K562 (cell line): Measurements from ENCODE around the gene MAD1L1. TPM values are rescaled to one million over a fixed set of nuclear protein-coding genes. Genes with fewer than 3 reads are reported as not detected.
A peak's percentile ranks its signal among the peaks of the same experiment; 100 is the strongest.

Source experiments
- ATAC-seq: fragments of 200-7000 bp; cut with Tn5 transposase; 3 replicates; pipeline ENCODE4 v1.9.1; 2020; ENCODE audit warnings: moderate library complexity
- BruUV-seq: library from RNA; stranded (reverse); fragments of 400-500 nt; replicated peaks from 2 replicates; lab custom pipeline; 2021; lab: Mats Ljungman, UMichigan
- CTCF ChIA-PET: fragments of 300-600 bp; formaldehyde crosslinking; extraction: SDS; loops from one replicate; lab custom pipeline; 2021; ENCODE audit warnings: low intra/inter-chr PET ratio; lab: Yijun Ruan, JAX
- POLR2A ChIA-PET: fragments of 300-600, 350-650 bp; sonication (Branson Sonifier 250); formaldehyde crosslinking; extraction: SDS; loops from one replicate; lab custom pipeline; 2021; ENCODE audit warnings: antibody characterized with exemption, inconsistent platforms; lab: Yijun Ruan, JAX
- DNase-seq, 4 experiments: peaks; one replicate each; pipeline versions ENCODE4 v3.0.0 to v3.0.0-alpha.2; 2011 to 2018; ENCODE audit warnings: low spot score in 3 of 4, mixed read lengths in 3 of 4; ENCODE audit errors: extremely low read depth in 1 of 4
- FAIRE-seq: peaks from 2 replicates; lab custom pipeline; 2011; peaks lifted over from hg19 to GRCh38; lab: Jason Lieb, UNC
- H2AFZ ChIP-seq: 2 replicates; pipeline ENCODE4 v1.6.0; 2011; ENCODE audit warnings: low read depth, low read length, control low read depth, inconsistent platforms
- H3K27ac ChIP-seq: fragments of 200-600 bp; 3 replicates; pipeline ENCODE4 v1.8.0; 2011; ENCODE audit warnings: low read depth, mild to moderate bottlenecking, control low read depth, inconsistent platforms, low read length, moderate library complexity, mixed read lengths; ENCODE audit errors: extremely low read depth
- H3K27me3 ChIP-seq, 2 experiments: fragments of 300-600 bp in 1 of 2; 2 replicates in 1 of 2; 3 replicates in 1 of 2; pipeline versions ENCODE4 v1.6.0 to v1.8.0; 2011; ENCODE audit warnings: inconsistent platforms in 2 of 2, low read length in 2 of 2, mild to moderate bottlenecking in 1 of 2, mixed read lengths in 1 of 2, moderate library complexity in 1 of 2; ENCODE audit not compliant: control insufficient read depth in 2 of 2, insufficient read depth in 2 of 2
- H3K36me3 ChIP-seq: fragments of 300-600 bp; 3 replicates; pipeline ENCODE4 v1.8.0; 2011; ENCODE audit warnings: mild to moderate bottlenecking, low read length, inconsistent platforms; ENCODE audit not compliant: control insufficient read depth, insufficient read depth
- H3K4me1 ChIP-seq, 2 experiments: fragments of 200-600 bp in 1 of 2; replicated peaks in 1 of 2; 2 replicates in 1 of 2; 3 replicates in 1 of 2; pipeline versions ENCODE4 v1.5.1 to v1.8.0; 2011; ENCODE audit warnings: inconsistent platforms in 2 of 2, low read length in 2 of 2, mild to moderate bottlenecking in 1 of 2, mixed read lengths in 1 of 2, moderate library complexity in 1 of 2; ENCODE audit not compliant: control insufficient read depth in 2 of 2, insufficient read depth in 2 of 2
- H3K4me2 ChIP-seq: 2 replicates; pipeline ENCODE4 v1.6.1; 2011; ENCODE audit warnings: low read length, control low read depth, inconsistent platforms, mixed read lengths; ENCODE audit not compliant: insufficient read depth
- H3K4me3 ChIP-seq: fragments of 200-600 bp; sonication (generic), shearing (Covaris generic); 2 replicates; pipeline ENCODE4 v1.5.1; 2016; ENCODE audit warnings: control low read depth, inconsistent platforms
- H3K79me2 ChIP-seq: fragments of 200-600 bp; 3 replicates; pipeline ENCODE4 v1.8.0; 2011; ENCODE audit warnings: low read length, inconsistent platforms; ENCODE audit not compliant: control insufficient read depth, insufficient read depth
- H3K9ac ChIP-seq, 2 experiments: 2 replicates each; pipeline versions ENCODE4 v1.6.0 to v1.6.1; 2011; ENCODE audit warnings: low read depth in 2 of 2, low read length in 2 of 2, control low read depth in 1 of 2, inconsistent platforms in 1 of 2, mild to moderate bottlenecking in 1 of 2, mixed read lengths in 1 of 2; ENCODE audit not compliant: insufficient read depth in 1 of 2
- H3K9me1 ChIP-seq: one replicate; pipeline ENCODE4 v1.6.0; 2011; ENCODE audit warnings: inconsistent platforms, mild to moderate bottlenecking, low read length, moderate library complexity; ENCODE audit not compliant: control insufficient read depth, insufficient read depth
- H3K9me3 ChIP-seq: replicated peaks from 2 replicates; pipeline ENCODE4 v1.5.1; 2011; ENCODE audit warnings: low read depth, low read length, inconsistent platforms; ENCODE audit not compliant: control insufficient read depth, insufficient read depth
- H4K20me1 ChIP-seq: replicated peaks from 2 replicates; pipeline ENCODE4 v1.6.1; 2011; ENCODE audit warnings: low read length, inconsistent platforms, mixed read lengths; ENCODE audit not compliant: control insufficient read depth, insufficient read depth
- ETV1 ChIP-seq: fragments of 450-650 bp; conservative IDR thresholded peaks from 2 replicates; pipeline ENCODE4 v1.6.1; 2016; ENCODE audit warnings: missing genetic modification characterization, control low read depth, low read depth, missing compliant biosample characterization
- HNRNPK ChIP-seq: fragments of 200-400 bp; formaldehyde crosslinking; IDR thresholded peaks from one replicate; pipeline ENCODE4 v1.6.1; 2018; ENCODE audit warnings: mild to moderate bottlenecking, low read depth, low read length; ENCODE audit not compliant: poor library complexity, severe bottlenecking
- ZNF263 ChIP-seq: sonication (generic); formaldehyde crosslinking; IDR thresholded peaks from 2 replicates; pipeline ENCODE4 v1.8.0; 2022; ENCODE audit warnings: mild to moderate bottlenecking, missing genetic modification reagents, borderline replicate concordance
- WGBS: fragments of 100-300 bp; shearing (Covaris generic); methylation state at CpG from one replicate; pipeline ENCODE4 v1.1.6; 2016; ENCODE audit warnings: low coverage, mixed read lengths; ENCODE audit not compliant: insufficient coverage; ENCODE audit errors: missing lambda C conversion rate; 5-methylcytosine and 5-hydroxymethylcytosine counted together
- in situ Hi-C: fragments of 300-500 bp; cut with MboI; formaldehyde crosslinking; loops from 4 replicates; pipeline ENCODE4 v1.15.0; 2018; ENCODE audit warnings: inconsistent platforms, mixed read lengths
- intact Hi-C: fragments of 100-400 bp; cut with micrococcal nuclease; formaldehyde crosslinking; loops from 2 replicates; pipeline ENCODE4 v1.14.2; 2022
- polyA plus RNA-seq, 8 experiments: library from polyadenylated mRNA; depleted of rRNA in 4 of 8; stranded (reverse) in 5 of 8; unstranded in 3 of 8; fragments of >200 nt; fragmentation: Nextera tagmentation in 2 of 8; fragmentation: Illumina TruSeq in 1 of 8; extraction: Ambion mirVana in 2 of 8; extraction: Trizol in 1 of 8; gene quantifications; 2 replicates each; pipeline versions ENCODE4 v1.2.1 to v1.2.3, GENCODE V29; 2011 to 2014; ENCODE audit warnings: inconsistent platforms in 1 of 8, missing spikeins in 1 of 8
- total RNA-seq, 7 experiments: library from RNA; depleted of rRNA in 6 of 7; stranded (reverse); fragments of >200 nt in 6 of 7; fragmentation: Illumina TruSeq in 2 of 7; extraction: Trizol in 2 of 7; gene quantifications; 2 replicates each; pipeline versions ENCODE4 v1.2.1 to v1.2.3, GENCODE V29; 2011 to 2021; ENCODE audit warnings: low replicate concordance in 1 of 7

The MAD1L1 gene
- total and polyA plus RNA-seq, 9 of the 15 experiments (the other 6 are each of a cell fraction or from before 2014, with no cell fraction given): 1.7 to 89.7 (median 18.0) TPM

GRCh38 chr7:1928645-1929348 lies 303.9 kb downstream of the MAD1L1 start:
- H4K20me1 ChIP-seq: 0 out of 2 replicates have a peak, but pooled peaks cover 6% of the 10 kb centered on the region
- TF ChIP-seq HNRNPK (no peak), ETV1 (tag) (no peak), ZNF263 (CRISPR knock-in tag) (peak; percentile 65; the same call in 1 of the 2 replicates)
- TF ChIP-seq, all 486 proteins: peak for 1
- intact Hi-C loops: no loop called here

More at GRCh38 chr7:1928645-1929348, 303.9 kb downstream of the MAD1L1 start:
- Histone ChIP-seq H3K9me3 (no peaks in the 10 kb centered on the region; the same call in 1 of the 2 replicates), H3K27me3 (no peaks in the 10 kb centered on the region), H2AFZ (no peak overlapping the region), H3K9ac (no peak overlapping the region), H3K27ac (no peak overlapping the region), H3K9me1 (no peaks in the 10 kb centered on the region), H3K4me1 (peaks cover 13 to 15% of the 10 kb centered on the region in 2 experiments; a peak in 3 of 5 replicates), H3K4me2 (no peak overlapping the region), H3K4me3 (no peak overlapping the region), H3K36me3 (no peaks in the 10 kb centered on the region), H3K79me2 (no peaks in the 10 kb centered on the region)
- DNase-seq (no peak), ATAC-seq (no peak), FAIRE-seq (no peak)
- ChIA-PET CTCF (no interaction called here), POLR2A (interaction anchor here (0.6 kb wide), 1 partner anchor 15 kb away, joined by 3 read pairs; no protein-coding TSS in a partner anchor)
- in situ Hi-C loops: no loop called here
- BruUV-seq: no TSS peak
- WGBS: 88% methylated on average over 4 of the region's 20 CpGs
